GM21367 (cell line): ENCODE measurements around the gene PSG4.
"Not testable (repeated sequence)": the region's sequence is repeated elsewhere in the genome, so short reads cannot be mapped to it uniquely, and the experiment has no call there.

Experiments
- ATAC-seq: cut with Tn5 transposase; IDR thresholded peaks from one replicate; pipeline ENCODE4 v1.9.1; 2021; ENCODE audit not compliant: unreplicated experiment

PSG4 gene

DNA sequence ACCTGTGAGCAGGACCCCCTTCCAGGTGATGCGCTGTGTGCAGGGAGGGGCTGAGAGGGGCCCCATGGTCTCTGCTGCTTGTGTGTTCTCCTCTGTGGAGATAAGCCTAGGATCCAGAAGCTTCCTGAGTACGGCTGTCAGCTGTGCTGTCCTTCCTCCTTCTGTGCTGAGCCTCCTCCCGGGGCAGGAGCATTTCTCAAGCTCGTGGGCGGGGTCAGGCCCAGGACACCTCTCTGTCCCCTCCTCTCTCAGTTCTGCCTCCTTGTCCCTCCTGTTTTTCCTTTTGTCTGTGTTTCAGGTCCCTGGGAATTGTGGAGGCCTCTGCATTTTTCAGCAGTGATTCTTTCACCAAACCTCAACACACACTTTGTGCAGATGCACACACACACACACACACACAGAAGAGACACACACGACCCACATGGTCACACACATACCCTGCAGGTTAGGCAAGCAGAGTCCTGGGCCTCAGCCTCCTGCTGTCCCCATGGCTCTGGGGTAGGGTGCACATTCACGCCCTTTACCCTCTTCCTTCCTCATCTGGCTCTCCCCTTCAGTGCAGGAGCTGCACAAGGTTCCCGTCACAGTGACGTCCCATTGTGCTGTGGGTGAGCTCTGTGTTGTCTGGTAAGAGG, at the start of gene PSG4:
Gene PSG4 (minus strand): TSS at position 168 of the 635 bp plus-strand sequence. CDS start 102 bp downstream, at position 66.
- not testable (repeated sequence) for ATAC-seq

DNA sequence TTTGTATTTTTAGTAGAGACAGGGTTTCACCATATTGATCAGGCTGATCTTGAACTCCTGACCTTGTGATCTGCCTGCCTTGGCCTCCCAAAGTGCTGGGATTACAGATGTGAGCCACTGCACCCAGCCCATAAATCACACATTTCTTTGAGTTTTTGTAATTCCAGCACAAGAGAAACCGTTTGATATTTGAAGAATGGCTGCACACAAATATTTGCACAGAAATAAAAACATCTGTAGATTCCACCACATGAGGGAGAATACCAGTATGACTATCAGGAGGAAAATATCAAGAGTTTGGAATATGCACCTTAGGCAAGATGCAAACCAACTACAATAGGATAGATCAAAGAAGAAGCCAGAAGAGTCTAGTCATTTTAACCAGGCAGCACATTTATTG, 46.0 kb upstream of the PSG4 start:
- ATAC-seq = not testable (repeated sequence)

DNA sequence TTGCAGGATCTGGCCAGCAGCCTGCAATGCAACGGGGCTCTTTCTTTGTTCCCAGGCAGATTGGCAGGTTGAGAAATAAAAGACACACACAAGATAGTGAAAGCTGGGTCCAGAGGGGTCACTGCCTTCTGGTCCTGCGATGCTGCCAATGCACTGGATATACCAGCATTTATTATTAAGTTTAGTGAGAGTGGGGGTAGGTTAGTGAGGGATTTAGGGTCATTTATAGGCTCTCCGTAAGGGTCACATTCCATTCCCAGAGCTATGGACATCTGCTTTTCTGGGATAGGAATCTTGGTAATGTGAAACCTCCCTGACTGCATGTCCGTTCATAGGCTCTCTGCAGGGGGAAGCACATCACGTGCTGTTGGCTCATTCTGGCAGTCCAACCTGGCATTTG, 44.9 kb upstream of the PSG4 start:
- ATAC-seq = not testable (repeated sequence)

DNA sequence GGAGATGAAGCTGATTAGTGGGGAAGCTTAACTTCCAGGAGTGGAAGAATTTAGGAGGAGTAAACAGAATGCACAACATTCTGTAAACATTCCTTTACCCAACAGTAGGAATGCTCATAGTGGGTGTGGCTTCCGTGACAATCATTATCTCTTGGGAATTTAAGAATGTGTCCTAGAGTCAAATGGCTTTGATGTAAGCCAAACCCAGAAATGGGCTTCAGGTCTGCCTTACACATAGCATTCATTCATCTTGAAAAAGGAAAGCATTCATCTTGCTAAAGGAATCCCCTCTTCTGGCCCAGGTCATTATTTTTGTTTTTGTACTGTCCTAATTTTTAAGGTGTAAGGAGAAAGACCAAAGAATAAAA, 43.2 kb upstream of the PSG4 start:
- not testable (repeated sequence) for ATAC-seq

DNA sequence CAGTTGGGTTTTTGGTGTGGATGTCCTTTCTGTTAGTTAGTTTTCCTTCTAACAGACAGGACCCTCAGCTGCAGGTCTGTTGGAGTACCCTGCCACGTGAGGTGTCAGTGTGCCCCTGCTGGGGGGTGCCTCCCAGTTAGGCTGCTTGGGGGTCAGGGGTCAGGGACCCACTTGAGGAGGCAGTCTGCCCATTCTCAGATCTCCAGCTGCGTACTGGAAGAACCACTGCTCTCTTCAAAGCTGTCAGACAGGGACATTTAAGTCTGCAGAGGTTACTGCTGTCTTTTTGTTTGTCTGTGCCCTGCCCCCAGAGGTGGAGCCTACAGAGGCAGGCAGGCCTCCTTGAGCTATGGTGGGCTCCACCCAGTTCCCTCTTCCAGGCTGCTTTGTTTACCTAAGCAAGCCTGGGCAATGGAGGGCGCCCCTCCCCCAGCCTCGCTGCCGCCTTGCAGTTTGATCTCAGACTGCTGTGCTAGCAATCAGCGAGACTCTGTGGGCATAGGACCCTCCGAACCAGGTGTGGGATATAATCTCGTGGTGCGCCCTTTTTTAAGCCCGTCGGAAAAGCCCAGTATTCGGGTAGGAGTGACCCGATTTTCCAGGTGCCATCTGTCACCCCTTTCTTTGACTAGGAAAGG, 41.9 kb upstream of the PSG4 start:
- not testable (repeated sequence) for ATAC-seq

DNA sequence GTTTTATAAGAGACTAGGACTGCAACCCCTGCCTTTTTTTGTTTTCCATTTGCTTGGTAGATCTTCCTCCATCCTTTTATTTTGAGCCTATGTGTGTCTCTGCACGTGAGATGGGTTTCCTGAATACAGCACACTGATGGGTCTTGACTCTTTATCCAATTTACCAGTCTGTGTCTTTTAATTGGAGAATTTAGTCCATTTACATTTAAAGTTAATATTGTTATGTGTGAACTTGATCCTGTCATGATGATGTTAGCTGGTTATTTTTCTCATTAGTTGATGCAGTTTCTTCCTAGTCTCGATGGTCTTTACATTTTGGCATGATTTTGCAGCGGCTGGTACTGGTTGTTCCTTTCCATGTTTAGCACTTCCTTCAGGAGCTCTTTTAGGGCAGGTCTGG, 40.4 kb upstream of the PSG4 start:
- not testable (repeated sequence) for ATAC-seq

DNA sequence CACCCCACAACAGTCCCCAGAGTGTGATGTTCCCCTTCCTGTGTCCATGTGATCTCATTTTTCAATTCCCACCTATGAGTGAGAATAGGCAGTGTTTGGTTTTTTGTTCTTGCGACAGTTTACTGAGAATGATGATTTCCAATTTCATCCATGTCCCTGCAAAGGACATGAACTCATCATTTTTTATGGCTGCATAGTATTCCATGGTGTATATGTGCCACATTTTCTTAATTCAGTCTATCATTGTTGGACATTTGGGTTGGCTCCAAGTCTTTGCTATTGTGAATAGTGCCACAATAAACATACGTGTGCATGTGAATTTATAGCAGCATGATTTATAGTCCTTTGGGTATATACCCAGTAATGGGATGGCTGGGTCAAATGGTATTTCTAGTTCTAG, 36.8 kb upstream of the PSG4 start:
- ATAC-seq = not testable (repeated sequence)

DNA sequence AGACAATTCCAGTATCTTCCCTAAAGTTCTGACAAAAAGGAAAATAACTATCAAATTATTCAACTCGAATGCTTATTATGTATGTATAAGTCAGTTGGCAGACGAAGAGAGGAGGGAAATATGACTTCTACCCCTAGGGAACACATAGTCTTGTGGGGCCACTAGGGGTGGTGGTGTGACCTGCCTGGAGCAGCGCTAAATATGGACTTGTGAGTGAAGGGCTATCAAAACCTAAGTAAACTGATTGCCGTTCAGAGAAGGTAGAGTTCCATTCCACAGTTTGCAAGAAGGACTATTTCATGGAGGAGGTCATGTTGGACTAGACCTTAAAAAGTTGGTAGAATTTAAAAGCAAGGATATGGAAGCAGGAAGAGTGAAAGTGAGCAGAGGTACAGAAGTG, 32.8 kb upstream of the PSG4 start:
- not testable (repeated sequence) for ATAC-seq

DNA sequence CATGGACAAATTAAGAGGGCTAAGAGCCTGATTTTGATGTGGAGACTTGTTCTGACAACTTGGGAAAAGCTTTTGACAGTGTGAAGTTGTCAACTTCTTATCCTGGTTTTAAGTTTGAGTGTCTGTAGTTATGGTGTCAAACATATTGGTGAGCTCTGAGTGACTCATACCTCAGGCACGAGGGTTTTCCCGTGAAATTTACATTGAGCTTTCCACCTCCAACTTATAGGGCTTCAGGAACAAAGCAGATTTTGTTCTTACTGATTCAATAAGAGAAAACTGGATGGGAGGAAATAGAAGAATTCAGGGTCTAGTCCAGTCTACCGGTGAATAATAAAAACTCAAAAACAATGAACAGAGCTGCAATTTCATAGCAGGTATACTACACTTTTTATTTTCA, 30.2 kb upstream of the PSG4 start:
- not testable (repeated sequence) for ATAC-seq

DNA sequence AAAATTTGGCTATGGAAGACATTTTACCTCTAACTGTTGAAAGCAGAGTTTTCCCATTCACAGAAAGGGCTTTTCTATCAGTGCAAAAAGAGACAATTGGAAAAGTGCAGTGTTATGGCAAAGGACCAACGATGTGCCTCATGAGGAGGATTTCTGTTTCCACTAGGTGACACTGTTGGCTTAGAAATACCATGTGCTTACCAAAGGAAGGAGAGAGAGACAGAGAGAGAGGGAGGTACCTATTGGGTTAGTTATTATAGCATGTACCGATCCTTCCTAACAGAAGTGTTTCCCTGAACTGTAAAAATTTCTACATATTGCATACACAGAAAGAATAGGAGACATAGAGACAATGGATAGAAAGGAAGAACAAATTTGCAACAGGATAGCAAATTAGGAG, 23.9 kb upstream of the PSG4 start:
- no peak for ATAC-seq

DNA sequence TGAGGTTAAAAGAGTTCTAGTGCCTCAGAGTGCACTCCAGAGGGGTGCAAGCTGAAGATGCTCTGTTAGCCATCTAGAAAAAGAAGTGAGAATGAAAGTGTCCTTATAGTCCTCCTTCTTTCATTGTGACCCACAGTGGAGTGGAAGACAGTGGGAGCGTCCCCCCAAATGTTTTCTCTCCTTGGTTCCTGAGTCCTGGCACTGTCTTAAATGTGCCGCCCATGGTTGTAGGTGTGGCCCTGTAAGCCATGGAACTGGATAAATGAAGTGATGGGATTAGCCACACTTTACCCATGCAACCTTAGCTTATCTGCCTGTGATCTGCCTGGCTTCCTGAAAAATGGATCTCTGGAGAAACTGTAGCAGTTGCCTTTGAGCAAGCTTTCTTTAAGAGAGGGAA, 23.3 kb upstream of the PSG4 start:
- not testable (repeated sequence) for ATAC-seq

DNA sequence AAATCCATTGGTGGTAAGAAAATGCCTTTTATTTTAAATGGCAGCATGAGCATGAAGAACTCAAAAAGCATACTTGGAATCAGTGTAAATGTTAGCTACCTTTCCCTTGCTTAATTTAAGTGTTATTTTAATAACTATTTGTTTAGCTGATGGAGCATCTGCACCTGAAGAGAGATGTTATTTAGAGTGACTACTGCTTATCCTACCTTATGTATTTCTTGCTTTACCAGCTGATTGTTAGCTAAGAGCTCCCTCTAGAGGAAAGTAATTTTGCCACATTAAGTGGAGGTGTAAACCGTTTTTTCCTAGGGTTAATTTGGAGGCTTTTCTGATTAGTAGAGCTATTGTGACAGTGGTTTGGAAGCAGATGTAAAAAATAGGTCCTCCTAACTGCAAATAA, 21.5 kb upstream of the PSG4 start:
- not testable (repeated sequence) for ATAC-seq

DNA sequence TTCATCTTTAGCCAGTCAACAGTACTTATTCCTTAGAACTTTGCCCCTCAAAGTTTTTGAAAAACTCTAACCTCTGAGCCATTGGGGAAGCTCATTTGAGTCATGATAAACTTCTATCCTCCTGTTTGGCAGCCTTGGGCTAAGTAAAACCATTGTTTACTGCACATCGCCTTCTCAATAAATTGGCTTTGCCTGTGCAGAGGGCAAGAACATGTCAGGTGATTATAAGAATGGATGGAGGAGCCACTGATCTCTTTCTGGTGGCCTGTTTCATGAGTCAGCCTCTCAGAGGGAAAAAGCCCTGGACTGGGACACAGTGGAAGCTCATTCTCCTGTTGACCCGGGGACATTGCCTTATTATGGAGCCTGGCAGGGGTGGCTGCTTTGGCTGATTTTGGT, 19.4 kb upstream of the PSG4 start:
- ATAC-seq = no peak

DNA sequence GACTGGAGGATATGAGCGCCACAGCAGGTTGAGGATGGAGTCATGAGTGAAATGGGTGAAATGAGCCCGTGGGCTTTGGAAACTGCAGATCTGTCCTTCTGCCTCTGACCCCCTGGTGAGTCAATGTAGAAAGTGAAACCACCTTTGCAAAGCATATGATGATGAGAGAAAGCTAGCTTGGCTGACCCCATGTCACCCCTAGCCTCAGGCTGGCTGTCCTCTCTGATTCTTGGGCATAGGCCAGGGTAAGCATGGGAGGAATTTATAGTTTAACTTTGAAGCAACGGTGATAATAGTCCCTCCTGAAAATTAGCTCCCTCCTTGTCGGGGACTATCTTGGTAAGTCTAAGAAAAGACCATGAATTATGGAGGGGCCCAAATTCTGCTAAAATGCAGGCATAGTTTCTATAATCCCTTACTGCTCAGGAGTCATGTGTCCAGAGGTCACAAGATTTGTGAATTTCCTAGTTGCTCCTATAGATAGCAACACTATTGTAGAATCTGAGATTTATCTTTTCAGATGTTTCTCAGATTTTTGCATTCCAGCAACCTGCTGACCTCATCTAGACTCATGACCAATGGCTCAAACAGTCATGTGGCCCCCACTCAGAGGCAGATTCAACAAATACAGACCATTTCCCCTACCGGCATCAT, 18.9 kb upstream of the PSG4 start:
- ATAC-seq = not testable (repeated sequence)

DNA sequence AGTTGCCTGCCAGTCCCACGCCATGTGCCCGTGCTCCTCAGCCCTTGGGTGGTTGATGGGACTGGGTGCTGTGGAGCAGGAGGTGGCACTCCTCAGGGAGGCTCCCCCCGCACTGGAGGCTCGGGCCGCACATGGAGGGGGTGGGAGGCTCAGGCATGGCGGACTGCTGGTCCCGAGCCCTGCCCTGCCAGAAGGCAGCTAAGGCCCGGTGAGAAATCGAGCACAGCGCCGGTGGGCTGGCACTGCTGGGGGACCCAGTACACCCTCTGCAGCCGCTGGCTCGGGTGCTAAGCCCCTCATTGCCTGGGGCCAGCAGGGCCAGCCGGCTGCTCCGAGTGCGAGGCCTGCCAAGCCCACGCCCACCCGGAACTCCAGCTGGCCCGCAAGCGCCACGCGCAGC, 16.5 kb upstream of the PSG4 start:
- not testable (repeated sequence) for ATAC-seq

DNA sequence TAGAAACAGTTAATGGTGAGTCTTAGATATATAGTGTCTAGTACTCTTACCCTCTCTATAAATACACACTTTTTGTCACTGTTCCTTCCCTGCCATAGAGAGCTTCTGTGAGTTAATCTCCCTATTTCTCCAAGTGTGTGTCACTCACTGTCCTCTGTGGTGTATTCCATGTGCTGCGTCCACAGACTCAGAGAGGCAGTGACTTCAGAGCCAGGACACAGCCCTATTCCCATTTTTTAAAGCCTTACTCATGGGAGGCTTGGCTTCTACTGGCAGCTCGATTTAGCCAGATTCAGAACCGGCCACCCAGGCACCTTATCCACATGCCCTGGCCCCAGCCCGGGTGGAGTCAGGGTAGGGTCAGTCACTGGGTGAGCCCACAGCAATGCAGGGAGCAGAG, 13.7 kb upstream of the PSG4 start:
- not testable (repeated sequence) for ATAC-seq

DNA sequence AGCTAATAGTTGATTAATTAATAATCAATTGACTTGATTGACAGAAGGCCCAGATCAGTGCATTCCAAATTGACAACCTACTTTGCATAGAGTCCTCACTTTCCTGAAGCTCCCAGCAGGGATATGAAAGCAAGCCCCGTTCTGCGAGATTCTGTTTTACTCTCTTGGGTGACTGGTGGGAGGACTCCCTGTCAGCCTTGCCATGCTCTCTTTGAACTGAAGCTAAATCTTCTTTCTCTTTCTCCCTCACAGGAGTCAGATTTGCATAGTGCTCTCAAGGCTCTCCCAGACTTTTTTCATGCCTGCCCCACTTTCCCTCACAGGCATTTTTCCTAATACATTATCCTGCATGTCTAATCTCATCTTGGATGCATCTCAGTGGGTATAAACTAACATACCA, 10.4 kb upstream of the PSG4 start:
- ATAC-seq = not testable (repeated sequence)

DNA sequence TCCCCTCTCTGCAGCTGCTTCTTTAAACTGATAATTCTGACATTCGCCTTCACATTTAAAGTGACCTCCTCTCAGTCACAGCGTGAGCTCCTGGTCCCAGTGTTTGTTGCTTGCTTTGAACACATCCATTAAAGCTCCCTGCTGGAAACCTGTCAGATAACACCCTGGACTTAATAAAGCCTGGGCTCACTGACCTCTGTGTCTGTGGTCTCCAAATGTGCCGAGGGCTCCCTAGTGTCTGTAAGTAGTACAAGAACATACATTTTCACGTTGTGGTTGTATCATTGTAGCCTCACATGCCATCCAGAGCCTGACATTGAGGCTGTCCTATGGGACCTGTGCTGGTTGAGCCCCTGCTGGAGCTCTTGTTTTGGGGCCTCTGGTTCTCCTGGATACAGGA, 2.6 kb upstream of the PSG4 start:
- ATAC-seq = no peak

DNA sequence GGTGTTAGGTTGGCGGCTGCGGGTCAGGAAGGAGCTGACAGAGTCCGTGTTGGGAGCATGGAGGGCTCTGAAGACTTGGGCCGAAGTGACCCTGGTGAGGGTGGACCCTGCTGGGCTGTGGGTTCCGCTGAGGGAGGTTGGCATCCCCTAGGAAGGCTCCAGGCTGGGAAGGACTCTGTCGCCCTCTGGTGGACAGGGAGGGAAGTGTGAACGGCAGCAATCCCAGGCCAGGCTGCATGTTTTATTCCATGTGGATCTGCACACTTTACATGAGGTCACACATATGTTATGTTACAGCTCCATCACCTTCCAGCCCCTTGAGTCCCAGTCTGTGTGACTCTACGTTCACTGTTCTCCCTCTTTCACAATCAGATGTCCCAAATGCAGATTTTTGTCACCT, 1.7 kb upstream of the PSG4 start:
- ATAC-seq = not testable (repeated sequence)

DNA sequence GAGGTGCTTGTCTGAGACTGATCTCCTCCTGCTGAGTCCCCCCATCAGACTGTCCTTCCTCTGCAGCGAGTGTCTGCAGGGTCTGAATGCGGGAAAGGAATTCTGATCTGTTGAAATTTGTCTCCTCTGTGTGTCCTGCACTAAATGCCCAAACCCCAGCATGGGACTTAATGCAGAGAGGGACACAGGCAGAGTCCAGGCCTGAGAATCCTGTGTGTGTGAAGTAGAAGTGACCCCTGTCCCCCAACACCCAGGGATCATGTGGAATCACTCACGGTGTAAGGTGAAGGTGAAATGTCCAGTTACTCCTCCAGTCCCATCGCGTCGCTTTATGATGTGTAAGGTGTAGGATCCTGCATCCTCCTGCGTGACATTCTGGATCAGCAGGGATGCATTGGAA, 1.8 kb downstream of the PSG4 start:
- ATAC-seq = not testable (repeated sequence)

DNA sequence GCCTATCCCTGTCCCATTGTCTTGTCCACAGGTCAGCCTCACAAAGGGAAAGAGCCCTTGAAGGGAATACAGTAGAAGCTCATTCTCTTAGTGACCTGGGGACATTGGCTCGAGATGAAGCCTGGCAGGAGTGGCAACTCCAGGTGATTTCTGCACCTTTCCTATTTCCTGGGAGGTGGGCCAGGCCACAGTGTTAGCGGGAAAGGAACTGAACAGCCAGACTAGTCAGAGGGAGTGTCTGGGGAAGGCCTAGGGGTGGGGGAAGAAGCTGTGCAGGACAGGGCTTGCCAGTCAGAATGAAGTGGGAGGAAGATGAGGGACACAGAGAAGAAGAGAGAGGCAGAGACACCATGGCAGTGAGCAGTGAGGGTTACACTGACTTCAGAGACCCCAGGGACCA, 3.5 kb downstream of the PSG4 start:
- not testable (repeated sequence) for ATAC-seq

DNA sequence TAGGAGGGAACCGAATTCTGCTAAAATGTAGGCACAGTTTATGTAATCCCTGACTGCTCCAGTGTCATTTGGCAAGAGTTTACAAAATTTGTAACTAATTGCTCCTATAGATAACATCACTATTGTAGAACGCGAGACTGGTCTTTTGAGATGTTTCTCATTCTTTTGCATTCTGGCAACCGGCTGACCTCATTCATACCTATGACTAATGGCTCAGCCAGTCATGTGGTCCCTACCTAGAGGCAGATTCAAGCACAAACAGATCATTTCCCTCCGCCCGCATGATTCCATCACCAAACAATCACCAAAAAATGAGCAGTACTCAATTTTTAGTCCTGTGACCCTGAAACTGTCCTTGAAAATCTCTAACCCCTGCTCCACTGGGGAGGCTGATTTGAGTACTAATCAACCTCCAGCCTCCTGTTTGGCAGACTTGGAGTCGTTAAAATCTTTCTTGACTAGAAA, 4.1 kb downstream of the PSG4 start:
- not testable (repeated sequence) for ATAC-seq
